H54 (cell line): ENCODE results near the gene TP53TG3.
"Not testable (repeated sequence)": the region's sequence is repeated elsewhere in the genome, so short reads cannot be mapped to it uniquely, and the experiment has no call there.

ENCODE experiments used
- DNase-seq: peaks from one replicate; pipeline ENCODE4 v3.0.0; 2011; ENCODE audit warnings: low spot score, mixed read lengths; ENCODE audit not compliant: insufficient read length
- FAIRE-seq: peaks from 3 replicates; lab custom pipeline; 2011; peaks lifted over from hg19 to GRCh38; lab: Jason Lieb, UNC

The TP53TG3 gene

GRCh38 chr16:32676065-32676464 lies at the start of gene TP53TG3:
Gene TP53TG3 (minus strand): TSS chr16:32676165. CDS start chr16:32676097, 68 bp downstream.
- not testable (repeated sequence) for DNase-seq, FAIRE-seq

- not testable (repeated sequence) for FAIRE-seq, DNase-seq
These were observed 25.1 kb downstream of the TP53TG3 start for GRCh38 chr16:32650876-32651275.

- FAIRE-seq = not testable (repeated sequence)
These were observed 28.4 kb downstream of the TP53TG3 start for GRCh38 chr16:32647562-32647961.

GRCh38 chr16:32646780-32647179 lies 29.2 kb downstream of the TP53TG3 start:
- not testable (repeated sequence) for FAIRE-seq, DNase-seq

More at GRCh38 chr16:32647562-32647961, 28.4 kb downstream of the TP53TG3 start:
- not testable (repeated sequence) for DNase-seq

- FAIRE-seq = not testable (repeated sequence)
These were observed 29.8 kb downstream of the TP53TG3 start for GRCh38 chr16:32646177-32646576.

GRCh38 chr16:32645278-32645908 lies 30.6 kb downstream of the TP53TG3 start:
- DNase-seq, FAIRE-seq: not testable (repeated sequence)

More at GRCh38 chr16:32646177-32646576, 29.8 kb downstream of the TP53TG3 start:
- DNase-seq = not testable (repeated sequence)

- FAIRE-seq, DNase-seq: not testable (repeated sequence)
These were observed 31.2 kb downstream of the TP53TG3 start for GRCh38 chr16:32644715-32645114.

GRCh38 chr16:32637614-32638013 lies 38.4 kb downstream of the TP53TG3 start:
- not testable (repeated sequence) for FAIRE-seq, DNase-seq

- not testable (repeated sequence) for FAIRE-seq, DNase-seq
These were observed 43.9 kb downstream of the TP53TG3 start for GRCh38 chr16:32632096-32632495.
